NT2/D1 (cell line): ENCODE results near the gene FAM161B.
"Not testable (repeated sequence)": the region's sequence is repeated elsewhere in the genome, so short reads cannot be mapped to it uniquely, and the experiment has no call there.

ENCODE experiments used
- DNase-seq: peaks from one replicate; pipeline ENCODE4 v3.0.0-alpha.2; 2011; ENCODE audit warnings: low read depth, low spot score
- H3K27me3 ChIP-seq: 2 replicates; pipeline ENCODE4 v1.6.0; 2011; ENCODE audit warnings: mild to moderate bottlenecking; ENCODE audit not compliant: insufficient read length, insufficient read depth
- H3K36me3 ChIP-seq: 2 replicates; pipeline ENCODE4 v1.6.1; 2011; ENCODE audit warnings: mild to moderate bottlenecking, low read length, mixed read lengths; ENCODE audit not compliant: insufficient read depth, insufficient read length
- H3K4me1 ChIP-seq: 2 replicates; pipeline ENCODE4 v1.5.1; 2011; ENCODE audit not compliant: insufficient read depth, insufficient read length
- H3K4me3 ChIP-seq: 2 replicates; pipeline ENCODE4 v1.5.1; 2011; ENCODE audit warnings: low read depth; ENCODE audit not compliant: insufficient read length
- H3K9ac ChIP-seq: 2 replicates; pipeline ENCODE4 v1.6.0; 2011; ENCODE audit warnings: low read depth; ENCODE audit not compliant: insufficient read length
- H3K9me3 ChIP-seq: 2 replicates; pipeline ENCODE4 v1.5.1; 2011; ENCODE audit warnings: mild to moderate bottlenecking, low read length; ENCODE audit not compliant: insufficient read depth
- SUZ12 ChIP-seq: IDR thresholded peaks from 2 replicates; pipeline ENCODE4 v1.6.1; 2011; ENCODE audit not compliant: insufficient read length, insufficient read depth; ENCODE audit errors: extremely low read depth
- YY1 ChIP-seq: IDR thresholded peaks from 2 replicates; pipeline ENCODE4 v1.6.1; 2011; ENCODE audit not compliant: insufficient read length, insufficient read depth
- ZNF274 ChIP-seq: IDR thresholded peaks from 2 replicates; pipeline ENCODE4 v1.6.1; 2011; ENCODE audit warnings: mild to moderate bottlenecking, low read depth, low read length

FAM161B gene

GRCh38 chr14:73991092-73991491, 41.2 kb upstream of the FAM161B start:
- DNase-seq, result no peak
- Histone ChIP-seq H3K4me3 (no peak overlapping the region), H3K4me1 (no peaks in the 10 kb centered on the region)

GRCh38 chr14:73988656-73989055, 38.8 kb upstream of the FAM161B start:
- not testable (repeated sequence) for H3K9ac ChIP-seq, H3K4me1 ChIP-seq, H3K4me3 ChIP-seq, H3K27me3 ChIP-seq, DNase-seq, H3K9me3 ChIP-seq
- H3K36me3 ChIP-seq, result peaks cover 14% of the 10 kb centered on the region

More at GRCh38 chr14:73991092-73991491, 41.2 kb upstream of the FAM161B start:
- no peaks in the 10 kb centered on the region for H3K27me3 ChIP-seq
- H3K9me3 ChIP-seq, result no peaks in the 10 kb centered on the region
- H3K36me3 ChIP-seq, result peaks cover 13% of the 10 kb centered on the region
- H3K9ac ChIP-seq, result no peak overlapping the region
- no peak for TF ChIP-seq YY1
- no peak for TF ChIP-seq ZNF274
- TF ChIP-seq SUZ12, result no peak

GRCh38 chr14:73988065-73988464, 38.2 kb upstream of the FAM161B start:
- Histone ChIP-seq H3K9me3 (no peaks in the 10 kb centered on the region), H3K27me3 (no peaks in the 10 kb centered on the region), H3K9ac (no peak overlapping the region), H3K4me1 (no peaks in the 10 kb centered on the region), H3K4me3 (no peak overlapping the region), H3K36me3 (peaks cover 14% of the 10 kb centered on the region)
- DNase-seq, result no peak
- TF ChIP-seq YY1 (no peak), SUZ12 (no peak), ZNF274 (no peak)

GRCh38 chr14:73977896-73978295, 28.0 kb upstream of the FAM161B start:
- DNase-seq, result no peak
- no peak for TF ChIP-seq SUZ12
- TF ChIP-seq ZNF274, result no peak
- TF ChIP-seq YY1, result no peak
- H3K36me3 ChIP-seq, result peaks cover 7% of the 10 kb centered on the region
- H3K27me3 ChIP-seq, result no peaks in the 10 kb centered on the region
- H3K4me1 ChIP-seq, result no peaks in the 10 kb centered on the region
- no peaks in the 10 kb centered on the region for H3K9me3 ChIP-seq
- no peak overlapping the region for H3K4me3 ChIP-seq
- no peak overlapping the region for H3K9ac ChIP-seq

GRCh38 chr14:73976125-73976524, 26.2 kb upstream of the FAM161B start:
- no peak for DNase-seq
- Histone ChIP-seq H3K4me1 (peaks cover 3% of the 10 kb centered on the region), H3K27me3 (no peaks in the 10 kb centered on the region), H3K9ac (no peak overlapping the region), H3K4me3 (no peak overlapping the region), H3K9me3 (no peaks in the 10 kb centered on the region), H3K36me3 (peaks cover 11% of the 10 kb centered on the region)
- TF ChIP-seq YY1 (no peak), SUZ12 (no peak), ZNF274 (no peak)

GRCh38 chr14:73973497-73973896, 23.6 kb upstream of the FAM161B start:
- Histone ChIP-seq H3K36me3 (peaks cover 16% of the 10 kb centered on the region), H3K27me3 (no peaks in the 10 kb centered on the region), H3K9ac (no peak overlapping the region), H3K4me3 (no peak overlapping the region), H3K4me1 (peaks cover 3% of the 10 kb centered on the region), H3K9me3 (no peaks in the 10 kb centered on the region)
- no peak for DNase-seq
- TF ChIP-seq ZNF274, result no peak
- no peak for TF ChIP-seq SUZ12
- TF ChIP-seq YY1, result no peak

GRCh38 chr14:73968885-73969284, 19.0 kb upstream of the FAM161B start:
- Histone ChIP-seq H3K27me3 (no peaks in the 10 kb centered on the region), H3K4me3 (no peak overlapping the region), H3K9me3 (no peaks in the 10 kb centered on the region), H3K36me3 (peaks cover 20% of the 10 kb centered on the region), H3K9ac (no peak overlapping the region), H3K4me1 (peaks cover 3% of the 10 kb centered on the region)
- TF ChIP-seq ZNF274, result no peak
- no peak for TF ChIP-seq SUZ12
- TF ChIP-seq YY1, result no peak
- DNase-seq, result no peak

GRCh38 chr14:73965216-73965615, 15.3 kb upstream of the FAM161B start:
- TF ChIP-seq ZNF274 (no peak), SUZ12 (no peak), YY1 (no peak)
- no peaks in the 10 kb centered on the region for H3K4me1 ChIP-seq
- H3K9ac ChIP-seq, result no peak overlapping the region
- H3K36me3 ChIP-seq, result peaks cover 34% of the 10 kb centered on the region
- DNase-seq, result no peak
- no peaks in the 10 kb centered on the region for H3K27me3 ChIP-seq
- H3K9me3 ChIP-seq, result no peaks in the 10 kb centered on the region
- H3K4me3 ChIP-seq, result no peak overlapping the region
